Sigmoid colon (tissue), 7 donors: ENCODE measurements around the gene UBXN11. TPM values are rescaled to one million over a fixed set of nuclear protein-coding genes. Genes with fewer than 3 reads are reported as not detected.

Experiments
- DNase-seq: peaks from one replicate; pipeline ENCODE4 v3.0.0-alpha.2; 2019
- H3K27ac ChIP-seq, 4 donors: fragments of 200-600 bp; sonication (generic); one replicate each; pipeline ENCODE4 v1.5.1; 2016 to 2019; ENCODE audit warnings: mild to moderate bottlenecking in 1 of 4
- H3K27me3 ChIP-seq, 3 donors: fragments of 200-600 bp; sonication (generic); one replicate each; pipeline ENCODE4 v1.5.1; 2019; ENCODE audit warnings: mild to moderate bottlenecking in 1 of 3
- H3K36me3 ChIP-seq, 4 donors: fragments of 200-600 bp; sonication (generic); one replicate each; pipeline ENCODE4 v1.5.1; 2016 to 2019
- H3K4me1 ChIP-seq, 4 donors: fragments of 200-600 bp; sonication (generic); one replicate each; pipeline ENCODE4 v1.5.1; 2017 to 2019
- H3K4me3 ChIP-seq, 4 donors: fragments of 200-600 bp; sonication (generic); one replicate each; pipeline ENCODE4 v1.5.1; 2017 to 2019; ENCODE audit warnings: mild to moderate bottlenecking in 2 of 4, moderate library complexity in 1 of 4
- H3K9me3 ChIP-seq, 4 donors: fragments of 200-600 bp in 3 of 4; sonication (generic) in 3 of 4; one replicate each; pipeline versions ENCODE4 v1.5.1 to v1.6.1; 2013 to 2019
- CTCF ChIP-seq, 4 experiments: fragments of 450-650 bp in 3 of 4; fragments of 200-600 bp in 1 of 4; IDR thresholded peaks; one replicate each; pipeline ENCODE4 v1.5.1; 2016 to 2019; ENCODE audit warnings: antibody characterized with exemption in 4 of 4, mild to moderate bottlenecking in 3 of 4, moderate library complexity in 2 of 4
- EP300 ChIP-seq, 4 donors: sonication (generic); formaldehyde crosslinking; IDR thresholded peaks; one replicate each; pipeline ENCODE4 v1.6.1; 2017; ENCODE audit warnings: antibody characterized with exemption in 4 of 4
- POLR2A ChIP-seq, 2 donors: fragments of 450-650 bp; IDR thresholded peaks; one replicate each; pipeline ENCODE4 v1.6.1; 2016; ENCODE audit warnings: antibody characterized with exemption in 2 of 2, mild to moderate bottlenecking in 2 of 2, moderate library complexity in 2 of 2
- POLR2AphosphoS5 ChIP-seq, 4 donors: sonication (generic); formaldehyde crosslinking; IDR thresholded peaks; one replicate each; pipeline ENCODE4 v1.6.1; 2017; ENCODE audit warnings: antibody characterized with exemption in 4 of 4
- WGBS, 2 donors: extraction: QIAGEN DNeasy Blood & Tissue Kit; methylation state at CpG; one replicate each; pipeline ENCODE4 v1.1.7; 2013; 5-methylcytosine and 5-hydroxymethylcytosine counted together
- intact Hi-C: fragments of 100-400 bp; cut with DNase I; formaldehyde crosslinking; loops from one replicate; pipeline ENCODE4 v1.15.1; 2023
- polyA plus RNA-seq, 3 donors: library from polyadenylated mRNA; stranded (reverse); fragments of 200-250 nt; gene quantifications; one replicate each; pipeline ENCODE4 v1.2.3, GENCODE V29; 2013
- total RNA-seq, 4 donors: library from RNA; depleted of rRNA; stranded (reverse); fragments of >200 nt; gene quantifications; one replicate each; pipeline ENCODE4 v1.1.0, GENCODE V29; 2016
- donor health status: healthy with polysubstance abuse.
- donor health status: Bipolar disorder and iron deficiency.
- donor health status: healthy.

The UBXN11 gene
- total and polyA plus RNA-seq, 7 donors = 3.0 to 22.7 (median 12.5) TPM

- TF ChIP-seq CTCF (IDR thresholded peaks at IDR 0.05) (no peak), POLR2AphosphoS5 (IDR thresholded peaks at IDR 0.05) (no peak), POLR2A (IDR thresholded peaks at IDR 0.05) (no peak), EP300 (IDR thresholded peaks at IDR 0.05) (no peak)
- intact Hi-C loops = loop anchor here (5.0 kb wide), 2 partner anchors 47 to 123 kb away; partner anchors contain the start of genes PDIK1L and SH3BGRL3
- Histone ChIP-seq H3K4me3 (peak overlapping the region; percentile 58 to 67 (median 60)), H3K36me3 (no peaks in the 10 kb centered on the region), H3K27ac (peak overlapping the region; percentile 89 to 94 (median 90)), H3K9me3 (no peaks in the 10 kb centered on the region), H3K27me3 (no peaks in the 10 kb centered on the region), H3K4me1 (peaks cover 0 to 13% (median 8%) of the 10 kb centered on the region in 4 donors)
- DNase-seq = no peak
- whole genome bisulfite sequencing, 2 donors = 1 to 2% methylated on average over 30 of the region's 30 CpGs
These were observed 71.6 kb downstream of the UBXN11 start for GRCh38 chr1:26234644-26235370.

GRCh38 chr1:26233903-26234643, 72.4 kb downstream of the UBXN11 start, which contains the start of gene CEP85:
Gene CEP85, plus strand, starts transcription at chr1:26234200. Its CDS starts 5,584 bp downstream, at chr1:26239784.
- intact Hi-C loops = loop anchor here (2.0 to 5.0 kb wide), 3 partner anchors 48 to 122 kb away; partner anchors contain the start of genes C1orf232, PDIK1L, SH3BGRL3 and ZNF593

More at GRCh38 chr1:26233903-26234643, 72.4 kb downstream of the UBXN11 start, which contains the start of gene CEP85:
- Histone ChIP-seq H3K36me3 (no peaks in the 10 kb centered on the region), H3K9me3 (no peaks in the 10 kb centered on the region), H3K4me1 (peaks cover 0 to 13% (median 8%) of the 10 kb centered on the region in 4 donors), H3K27ac (peak within 1 kb of the TSS; percentile 89 to 94 (median 90)), H3K27me3 (peaks cover 0 to 3% (median 0%) of the 10 kb centered on the region in 3 donors), H3K4me3 (peak within 1 kb of the TSS; percentile 58 to 67 (median 60))
- TF ChIP-seq POLR2AphosphoS5 (IDR thresholded peaks at IDR 0.05) (peak; percentile 79 to 94 (median 87)), EP300 (IDR thresholded peaks at IDR 0.05) (no peak), CTCF (IDR thresholded peaks at IDR 0.05) (peak in 3 of 4 experiments; percentile 33 to 79 (median 66)), POLR2A (IDR thresholded peaks at IDR 0.05) (peak; percentile 54 to 80)
- WGBS, 2 donors = 0% methylated on average over 73 of the region's 73 CpGs
- peak; percentile 99 for DNase-seq

Other genes starting within 250 kb of the UBXN11 start
- 1 to 10 TPM in 1 of 4 donors, under 1 TPM in 1, not detected in 2; 0.81 to 2.1 TPM for gene TRIM63, start 239.0 kb downstream of the UBXN11 start, total RNA-seq
- 1 to 10 TPM in 1 of 3 donors, under 1 TPM in 2; 0.35 to 1.8 (median 0.46) TPM for gene TRIM63, start 239.0 kb downstream of the UBXN11 start, polyA plus RNA-seq
- gene PDIK1L, start 194.8 kb downstream of the UBXN11 start, total RNA-seq = 10 to 100 TPM in 1 of 4 donors, 1 to 10 TPM in 3; 4.2 to 15.7 (median 6.6) TPM
- 1 to 10 TPM; 4.6 to 5.4 (median 5.0) TPM for gene PDIK1L, start 194.8 kb downstream of the UBXN11 start, polyA plus RNA-seq
- 1 to 10 TPM; 1.1 to 4.2 (median 2.2) TPM for gene FAM110D, start 147.6 kb downstream of the UBXN11 start, total RNA-seq
- 1 to 10 TPM in 1 of 3 donors, under 1 TPM in 1, not detected in 1; 0.60 to 1.1 TPM for gene FAM110D, start 147.6 kb downstream of the UBXN11 start, polyA plus RNA-seq
- gene C1orf232, start 137.7 kb downstream of the UBXN11 start, total RNA-seq = not detected
- gene C1orf232, start 137.7 kb downstream of the UBXN11 start, polyA plus RNA-seq = not detected
- gene ZNF593, start 136.7 kb downstream of the UBXN11 start, total RNA-seq = 10 to 100 TPM; 16.3 to 37.2 (median 32.1) TPM
- gene ZNF593, start 136.7 kb downstream of the UBXN11 start, polyA plus RNA-seq = 100 to 1,000 TPM in 1 of 3 donors, 10 to 100 TPM in 2; 38.4 to 114 (median 61.3) TPM
- gene ZNF593OS, start 134.8 kb downstream of the UBXN11 start, total RNA-seq = not detected
- gene ZNF593OS, start 134.8 kb downstream of the UBXN11 start, polyA plus RNA-seq = under 1 TPM in 1 of 3 donors, not detected in 2; 0.13 TPM
- gene CNKSR1, start 129.1 kb downstream of the UBXN11 start, total RNA-seq = 1 to 10 TPM in 2 of 4 donors, under 1 TPM in 1, not detected in 1; 0.82 to 4.7 (median 1.8) TPM
- 10 to 100 TPM; 13.8 to 29.0 (median 16.0) TPM for gene CNKSR1, start 129.1 kb downstream of the UBXN11 start, polyA plus RNA-seq
- not detected for gene CATSPER4, start 116.0 kb downstream of the UBXN11 start, total RNA-seq
- gene CATSPER4, start 116.0 kb downstream of the UBXN11 start, polyA plus RNA-seq = under 1 TPM in 1 of 3 donors, not detected in 2; 0.04 TPM
- 1 to 10 TPM; 1.9 to 5.4 (median 3.3) TPM for gene CEP85, start 72.4 kb downstream of the UBXN11 start, total RNA-seq
- gene CEP85, start 72.4 kb downstream of the UBXN11 start, polyA plus RNA-seq = 10 to 100 TPM in 1 of 3 donors, 1 to 10 TPM in 2; 2.4 to 12.9 (median 9.7) TPM
- gene SH3BGRL3, start 26.6 kb downstream of the UBXN11 start, total RNA-seq = 10 to 100 TPM; 32.9 to 41.5 (median 37.6) TPM
- gene SH3BGRL3, start 26.6 kb downstream of the UBXN11 start, polyA plus RNA-seq = 100 to 1,000 TPM; 303 to 575 (median 543) TPM
- gene CD52, start 11.3 kb upstream of the UBXN11 start, total RNA-seq = 1 to 10 TPM in 2 of 4 donors, not detected in 2; 1.6 to 5.7 TPM
- gene CD52, start 11.3 kb upstream of the UBXN11 start, polyA plus RNA-seq = 100 to 1,000 TPM in 1 of 3 donors, 10 to 100 TPM in 2; 19.8 to 556 (median 41.4) TPM
- 1 to 10 TPM in 1 of 4 donors, under 1 TPM in 1, not detected in 2; 0.55 to 1.8 TPM for gene CRYBG2, start 47.5 kb upstream of the UBXN11 start, total RNA-seq
- 10 to 100 TPM; 13.8 to 21.0 (median 19.9) TPM for gene CRYBG2, start 47.5 kb upstream of the UBXN11 start, polyA plus RNA-seq
- not detected for gene ZNF683, start 66.1 kb upstream of the UBXN11 start, total RNA-seq
- under 1 TPM in 1 of 3 donors, not detected in 2; 0.52 TPM for gene ZNF683, start 66.1 kb upstream of the UBXN11 start, polyA plus RNA-seq
- gene LIN28A, start 104.2 kb upstream of the UBXN11 start, total RNA-seq = not detected
- gene LIN28A, start 104.2 kb upstream of the UBXN11 start, polyA plus RNA-seq = not detected
- 10 to 100 TPM; 16.6 to 33.5 (median 24.7) TPM for gene DHDDS, start 125.7 kb upstream of the UBXN11 start, total RNA-seq
- 10 to 100 TPM; 46.2 to 64.3 (median 59.0) TPM for gene DHDDS, start 125.7 kb upstream of the UBXN11 start, polyA plus RNA-seq
- 100 to 1,000 TPM; 150 to 403 (median 234) TPM for gene HMGN2, start 165.8 kb upstream of the UBXN11 start, total RNA-seq
- gene HMGN2, start 165.8 kb upstream of the UBXN11 start, polyA plus RNA-seq = 100 to 1,000 TPM; 474 to 749 (median 570) TPM
- gene RPS6KA1, start 223.1 kb upstream of the UBXN11 start, total RNA-seq = 10 to 100 TPM in 1 of 4 donors, 1 to 10 TPM in 3; 2.5 to 11.5 (median 6.8) TPM
- gene RPS6KA1, start 223.1 kb upstream of the UBXN11 start, polyA plus RNA-seq = 100 to 1,000 TPM in 1 of 3 donors, 10 to 100 TPM in 2; 91.3 to 116 (median 91.5) TPM